ENCODE data around the gene CCDC178.

CCDC178 gene

GRCh38 chr18:32922951-32923430 is 517.5 kb downstream of the CCDC178 start:
- no peak for TF ChIP-seq GATA3 (IDR thresholded peaks at IDR 0.05; ENCODE audit: low read depth, low read length)
- TF ChIP-seq GATA2 (IDR thresholded peaks at IDR 0.05; ENCODE audit: low read depth, low read length) = no peak

GRCh38 chr18:32920796-32921787 is 519.4 kb downstream of the CCDC178 start:
- TF ChIP-seq GATA2 (IDR thresholded peaks at IDR 0.05; ENCODE audit: low read depth, low read length) = no peak
- no peak for TF ChIP-seq GATA3 (IDR thresholded peaks at IDR 0.05; ENCODE audit: low read depth, low read length)

GRCh38 chr18:32919799-32920198 is 520.7 kb downstream of the CCDC178 start:
- no peak for TF ChIP-seq GATA2 (IDR thresholded peaks at IDR 0.05; ENCODE audit: low read depth, low read length)
- no peak for TF ChIP-seq GATA3 (IDR thresholded peaks at IDR 0.05; ENCODE audit: low read depth, low read length)

- no peak for TF ChIP-seq GATA3 (IDR thresholded peaks at IDR 0.05; ENCODE audit: low read depth, low read length)
- no peak for TF ChIP-seq GATA2 (IDR thresholded peaks at IDR 0.05; ENCODE audit: low read depth, low read length)
Observed at GRCh38 chr18:32918692-32919250, 521.8 kb downstream of the CCDC178 start.

GRCh38 chr18:32915516-32915915 is 525.0 kb downstream of the CCDC178 start:
- TF ChIP-seq GATA2 (IDR thresholded peaks at IDR 0.05; ENCODE audit: low read depth, low read length) (no peak), GATA3 (IDR thresholded peaks at IDR 0.05; ENCODE audit: low read depth, low read length) (no peak)

GRCh38 chr18:32911660-32912284 is 528.7 kb downstream of the CCDC178 start:
- TF ChIP-seq GATA2 (IDR thresholded peaks at IDR 0.05; ENCODE audit: low read depth, low read length) = no peak
- TF ChIP-seq GATA3 (IDR thresholded peaks at IDR 0.05; ENCODE audit: low read depth, low read length) = no peak

GRCh38 chr18:32910694-32911296 is 529.7 kb downstream of the CCDC178 start:
- TF ChIP-seq GATA2 (IDR thresholded peaks at IDR 0.05; ENCODE audit: low read depth, low read length) (no peak), GATA3 (IDR thresholded peaks at IDR 0.05; ENCODE audit: low read depth, low read length) (no peak)

- TF ChIP-seq GATA3 (IDR thresholded peaks at IDR 0.05; ENCODE audit: low read depth, low read length) (no peak), GATA2 (IDR thresholded peaks at IDR 0.05; ENCODE audit: low read depth, low read length) (no peak)
Observed at GRCh38 chr18:32909798-32910561, 530.5 kb downstream of the CCDC178 start.

GRCh38 chr18:32908424-32908805 is 532.1 kb downstream of the CCDC178 start:
- no peak for TF ChIP-seq GATA3 (IDR thresholded peaks at IDR 0.05; ENCODE audit: low read depth, low read length)
- TF ChIP-seq GATA2 (IDR thresholded peaks at IDR 0.05; ENCODE audit: low read depth, low read length) = no peak

GRCh38 chr18:32907648-32908423 is 532.7 kb downstream of the CCDC178 start:
- TF ChIP-seq GATA3 (IDR thresholded peaks at IDR 0.05; ENCODE audit: low read depth, low read length) (no peak), GATA2 (IDR thresholded peaks at IDR 0.05; ENCODE audit: low read depth, low read length) (no peak)

- TF ChIP-seq GATA2 (IDR thresholded peaks at IDR 0.05; ENCODE audit: low read depth, low read length) (no peak), GATA3 (IDR thresholded peaks at IDR 0.05; ENCODE audit: low read depth, low read length) (no peak)
Observed at GRCh38 chr18:32907311-32907585, 533.3 kb downstream of the CCDC178 start.

GRCh38 chr18:32906506-32907310 is 533.8 kb downstream of the CCDC178 start:
- no peak for TF ChIP-seq GATA2 (IDR thresholded peaks at IDR 0.05; ENCODE audit: low read depth, low read length)
- TF ChIP-seq GATA3 (IDR thresholded peaks at IDR 0.05; ENCODE audit: low read depth, low read length) = no peak

Measured in SH-SY5Y (cell line).